ENCODE results near the gene TBC1D3I.
"Not testable (repeated sequence)": the region's sequence is repeated elsewhere in the genome, so short reads cannot be mapped to it uniquely, and the experiment has no call there.

DNA sequence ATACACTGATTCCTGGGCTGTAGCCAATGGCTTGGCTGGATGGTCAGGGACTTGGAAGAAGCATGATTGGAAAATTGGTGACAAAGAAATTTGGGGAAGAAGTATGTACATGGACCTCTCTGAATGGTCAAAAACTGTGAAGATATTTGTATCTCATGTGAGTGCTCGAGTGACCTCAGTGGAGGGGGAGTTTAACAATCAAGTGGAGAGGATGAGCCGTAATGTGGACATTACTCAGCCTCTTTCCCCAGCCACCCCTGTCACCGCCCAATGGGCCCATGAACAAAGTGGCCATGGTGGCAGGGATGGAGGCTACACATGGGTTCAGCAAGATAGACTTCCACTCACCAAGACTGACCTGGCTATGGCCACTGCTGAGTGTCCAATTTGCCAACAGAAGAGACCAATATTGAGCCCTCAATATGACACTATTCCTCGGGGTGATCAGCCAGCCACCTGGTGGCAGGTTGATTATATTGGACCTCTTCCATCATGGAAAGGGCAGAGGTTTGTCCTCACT lies 42.7 kb downstream of the TBC1D3I start:
- TF ChIP-seq, protein P1, sequence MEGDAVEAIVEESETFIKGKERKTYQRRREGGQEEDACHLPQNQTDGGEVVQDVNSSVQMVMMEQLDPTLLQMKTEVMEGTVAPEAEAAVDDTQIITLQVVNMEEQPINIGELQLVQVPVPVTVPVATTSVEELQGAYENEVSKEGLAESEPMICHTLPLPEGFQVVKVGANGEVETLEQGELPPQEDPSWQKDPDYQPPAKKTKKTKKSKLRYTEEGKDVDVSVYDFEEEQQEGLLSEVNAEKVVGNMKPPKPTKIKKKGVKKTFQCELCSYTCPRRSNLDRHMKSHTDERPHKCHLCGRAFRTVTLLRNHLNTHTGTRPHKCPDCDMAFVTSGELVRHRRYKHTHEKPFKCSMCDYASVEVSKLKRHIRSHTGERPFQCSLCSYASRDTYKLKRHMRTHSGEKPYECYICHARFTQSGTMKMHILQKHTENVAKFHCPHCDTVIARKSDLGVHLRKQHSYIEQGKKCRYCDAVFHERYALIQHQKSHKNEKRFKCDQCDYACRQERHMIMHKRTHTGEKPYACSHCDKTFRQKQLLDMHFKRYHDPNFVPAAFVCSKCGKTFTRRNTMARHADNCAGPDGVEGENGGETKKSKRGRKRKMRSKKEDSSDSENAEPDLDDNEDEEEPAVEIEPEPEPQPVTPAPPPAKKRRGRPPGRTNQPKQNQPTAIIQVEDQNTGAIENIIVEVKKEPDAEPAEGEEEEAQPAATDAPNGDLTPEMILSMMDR (IDR thresholded peaks at IDR 0.05) = not testable (repeated sequence)
- not testable (repeated sequence) for TF ChIP-seq POLR2A, EP300 (IDR thresholded peaks at IDR 0.05)

All from ovary (tissue), 3 donors.